Ovary (tissue), 9 donors: Measurements from ENCODE around the gene FLYWCH2. TPM values are rescaled to one million over a fixed set of nuclear protein-coding genes. Genes with fewer than 3 reads are reported as not detected.
"Not testable (repeated sequence)": the region's sequence is repeated elsewhere in the genome, so short reads cannot be mapped to it uniquely, and the experiment has no call there.

Experiments
- DNase-seq, 5 donors: peaks; one replicate each; pipeline ENCODE4 v3.0.0-alpha.2; 2019 to 2020
- H3K27ac ChIP-seq, 2 donors: fragments of 200-600 bp; one replicate each; pipeline versions ENCODE4 v1.5.1 to v1.8.0; 2019 to 2022
- H3K27me3 ChIP-seq: fragments of 200-600 bp; one replicate; pipeline ENCODE4 v1.8.0; 2022
- H3K36me3 ChIP-seq: fragments of 200-600 bp; sonication (generic); one replicate; pipeline ENCODE4 v1.5.1; 2019
- H3K4me1 ChIP-seq: one replicate; pipeline ENCODE4 v1.8.1; 2013; ENCODE audit warnings: mild to moderate bottlenecking, moderate library complexity; ENCODE audit not compliant: insufficient read depth
- H3K4me3 ChIP-seq: fragments of 200-600 bp; sonication (generic); one replicate; pipeline ENCODE4 v1.5.1; 2017
- H3K9me3 ChIP-seq, 2 donors: fragments of 200-600 bp in 1 of 2; sonication (generic) in 1 of 2; one replicate each; pipeline versions ENCODE4 v1.5.1 to v1.8.1; 2013 to 2019; ENCODE audit warnings: mild to moderate bottlenecking in 1 of 2, moderate library complexity in 1 of 2
- EP300 ChIP-seq: sonication (generic); formaldehyde crosslinking; IDR thresholded peaks from one replicate; pipeline ENCODE4 v1.6.1; 2017; ENCODE audit warnings: antibody characterized with exemption
- POLR2A ChIP-seq: fragments of 450-650 bp; IDR thresholded peaks from one replicate; pipeline ENCODE4 v1.6.1; 2017; ENCODE audit warnings: antibody characterized with exemption, mild to moderate bottlenecking, moderate library complexity
- WGBS, 3 donors: extraction: QIAGEN DNeasy Blood & Tissue Kit in 1 of 3; methylation state at CpG; one replicate each; pipeline versions ENCODE4 v1.1.5 to v1.1.7; 2013 to 2017; 5-methylcytosine and 5-hydroxymethylcytosine counted together
- intact Hi-C, 4 donors: fragments of 100-400 bp; cut with DNase I; formaldehyde crosslinking; loops; one replicate each; pipeline versions ENCODE4 v1.11.0 to v1.15.1; 2022 to 2023
- polyA plus RNA-seq, 2 donors: library from polyadenylated mRNA; stranded (reverse); fragments of 200-250 nt in 1 of 2; fragments of 350-450 nt in 1 of 2; fragmentation: Illumina TruSeq in 1 of 2; extraction: RNeasy Lipid Tissue Mini Kit (QIAGEN cat#74804) in 1 of 2; gene quantifications; one replicate each; pipeline ENCODE4 v1.2.3, GENCODE V29; 2013 to 2014
- total RNA-seq, 7 donors: library from RNA; depleted of rRNA in 2 of 7; stranded (reverse); fragments of >200 nt in 2 of 7; fragmentation: NEBNext Ultra II Directional in 3 of 7; extraction: Animal tissue kit (Norgen Biotek cat#: 25700) in 3 of 7; gene quantifications; one replicate each; pipeline versions ENCODE4 v1.1.0 to v1.2.4, GENCODE V29; 2016 to 2023
- TF ChIP-seq, protein P1 (sequence below), 3 donors: fragments of 450-650 bp in 2 of 3; fragments of 200-600 bp in 1 of 3; IDR thresholded peaks; one replicate each; pipeline versions ENCODE4 v1.5.1 to v1.8.0; 2016 to 2022; ENCODE audit warnings: antibody characterized with exemption in 3 of 3, mild to moderate bottlenecking in 1 of 3
- donor health status: DM: no; HTN: no; CAD: no; lungs with moderate emphysema.
- donor health status: DM: no; HTN: no; CAD: no.
- donor health status: Bipolar disorder and iron deficiency.
- donor health status: DM: yes; HTN: yes; CAD: no.
- donor health status: DM: no; HTN: no; CAD: no.
- donor health status: DM: yes; HTN: yes; CAD: no.

FLYWCH2 gene
- total and polyA plus RNA-seq, 9 donors: 3.0 to 50.9 (median 30.6) TPM

GRCh38 chr16:2942045-2942444 lies 59.0 kb downstream of the FLYWCH2 start:
- no peaks in the 10 kb centered on the region for H3K36me3 ChIP-seq
- intact Hi-C loops: no loop called here
- H3K4me3 ChIP-seq: no peak overlapping the region
- 81 to 85% (median 82%) methylated on average over 4 of the region's 4 CpGs for WGBS, 3 donors
- no peaks in the 10 kb centered on the region for H3K4me1 ChIP-seq
- DNase-seq: no peak
- no peak overlapping the region for H3K27ac ChIP-seq
- no peak for TF ChIP-seq EP300
- TF ChIP-seq POLR2A: no peak
- TF ChIP-seq, protein P1, sequence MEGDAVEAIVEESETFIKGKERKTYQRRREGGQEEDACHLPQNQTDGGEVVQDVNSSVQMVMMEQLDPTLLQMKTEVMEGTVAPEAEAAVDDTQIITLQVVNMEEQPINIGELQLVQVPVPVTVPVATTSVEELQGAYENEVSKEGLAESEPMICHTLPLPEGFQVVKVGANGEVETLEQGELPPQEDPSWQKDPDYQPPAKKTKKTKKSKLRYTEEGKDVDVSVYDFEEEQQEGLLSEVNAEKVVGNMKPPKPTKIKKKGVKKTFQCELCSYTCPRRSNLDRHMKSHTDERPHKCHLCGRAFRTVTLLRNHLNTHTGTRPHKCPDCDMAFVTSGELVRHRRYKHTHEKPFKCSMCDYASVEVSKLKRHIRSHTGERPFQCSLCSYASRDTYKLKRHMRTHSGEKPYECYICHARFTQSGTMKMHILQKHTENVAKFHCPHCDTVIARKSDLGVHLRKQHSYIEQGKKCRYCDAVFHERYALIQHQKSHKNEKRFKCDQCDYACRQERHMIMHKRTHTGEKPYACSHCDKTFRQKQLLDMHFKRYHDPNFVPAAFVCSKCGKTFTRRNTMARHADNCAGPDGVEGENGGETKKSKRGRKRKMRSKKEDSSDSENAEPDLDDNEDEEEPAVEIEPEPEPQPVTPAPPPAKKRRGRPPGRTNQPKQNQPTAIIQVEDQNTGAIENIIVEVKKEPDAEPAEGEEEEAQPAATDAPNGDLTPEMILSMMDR (IDR thresholded peaks at IDR 0.05): no peak
- no peaks in the 10 kb centered on the region for H3K9me3 ChIP-seq
- no peaks in the 10 kb centered on the region for H3K27me3 ChIP-seq

DNA sequence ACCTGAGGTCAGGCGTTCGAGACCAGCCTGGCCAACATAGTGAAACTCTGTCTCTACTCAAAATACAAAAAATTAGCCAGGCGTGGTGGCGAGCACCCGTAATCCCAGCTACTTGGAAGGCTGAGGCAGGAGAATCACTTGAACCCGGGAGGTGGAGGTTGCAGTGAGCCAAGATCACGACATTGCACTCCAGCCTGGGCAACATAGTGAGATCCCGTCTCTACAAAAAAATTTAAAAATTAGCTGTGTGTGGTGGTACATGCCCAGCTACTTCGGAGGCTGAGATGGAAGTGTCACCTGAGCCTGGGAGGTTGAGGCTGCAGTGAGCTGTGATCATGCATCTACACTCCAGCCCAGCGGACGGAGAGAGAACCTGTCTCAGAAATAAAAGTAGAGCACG lies 60.7 kb downstream of the FLYWCH2 start:
- WGBS, 3 donors: 68 to 88% (median 84%) methylated on average over 12 of the region's 12 CpGs
- intact Hi-C loops: not testable (repeated sequence)

GRCh38 chr16:2946649-2947048 lies 63.6 kb downstream of the FLYWCH2 start:
- Histone ChIP-seq H3K27ac (no peak overlapping the region), H3K4me1 (no peaks in the 10 kb centered on the region), H3K9me3 (no peaks in the 10 kb centered on the region), H3K4me3 (no peak overlapping the region), H3K27me3 (no peaks in the 10 kb centered on the region), H3K36me3 (no peaks in the 10 kb centered on the region)
- whole genome bisulfite sequencing, 3 donors: 95% methylated on average over 4 of the region's 4 CpGs
- no peak for DNase-seq
- TF ChIP-seq EP300 (no peak), POLR2A (no peak)
- TF ChIP-seq, protein P1 (IDR thresholded peaks at IDR 0.05): no peak
- intact Hi-C loops: no loop called here

More for the DNA sequence above, 60.7 kb downstream of the FLYWCH2 start:
- H3K36me3 ChIP-seq, H3K27ac ChIP-seq, H3K4me1 ChIP-seq, H3K27me3 ChIP-seq, H3K4me3 ChIP-seq, DNase-seq, H3K9me3 ChIP-seq: not testable (repeated sequence)

Other genes with a start within 250 kb of the FLYWCH2 start
- 10 to 100 TPM; 12.4 to 19.8 (median 14.3) TPM for gene KCTD5, start 200.7 kb upstream of the FLYWCH2 start, total RNA-seq
- gene KCTD5, start 200.7 kb upstream of the FLYWCH2 start, polyA plus RNA-seq: 10 to 100 TPM; 12.2 to 12.4 TPM
- 1 to 10 TPM in 3 of 7 donors, under 1 TPM in 4; 0.46 to 1.3 (median 0.92) TPM for gene PRSS27, start 163.0 kb upstream of the FLYWCH2 start, total RNA-seq
- 1 to 10 TPM in 1 of 2 donors, not detected in 1; 1.3 TPM for gene PRSS27, start 163.0 kb upstream of the FLYWCH2 start, polyA plus RNA-seq
- 100 to 1,000 TPM; 300 to 736 (median 470) TPM for gene SRRM2, start 130.6 kb upstream of the FLYWCH2 start, total RNA-seq
- 100 to 1,000 TPM; 524 to 602 TPM for gene SRRM2, start 130.6 kb upstream of the FLYWCH2 start, polyA plus RNA-seq
- gene ELOB, start 105.9 kb upstream of the FLYWCH2 start, total RNA-seq: 100 to 1,000 TPM; 136 to 498 (median 172) TPM
- 100 to 1,000 TPM in 1 of 2 donors, 1 to 10 TPM in 1; 8.9 to 385 TPM for gene ELOB, start 105.9 kb upstream of the FLYWCH2 start, polyA plus RNA-seq
- 10 to 100 TPM in 1 of 7 donors, 1 to 10 TPM in 1, under 1 TPM in 3, not detected in 2; 0.36 to 26.8 (median 0.82) TPM for gene PRSS33, start 95.7 kb upstream of the FLYWCH2 start, total RNA-seq
- gene PRSS33, start 95.7 kb upstream of the FLYWCH2 start, polyA plus RNA-seq: not detected
- under 1 TPM in 1 of 7 donors, not detected in 6; 0.20 TPM for gene PRSS41, start 84.7 kb upstream of the FLYWCH2 start, total RNA-seq
- gene PRSS41, start 84.7 kb upstream of the FLYWCH2 start, polyA plus RNA-seq: not detected
- gene PRSS21, start 66.0 kb upstream of the FLYWCH2 start, total RNA-seq: 1 to 10 TPM in 3 of 7 donors, under 1 TPM in 1, not detected in 3; 0.87 to 9.3 (median 2.4) TPM
- gene PRSS21, start 66.0 kb upstream of the FLYWCH2 start, polyA plus RNA-seq: under 1 TPM in 1 of 2 donors, not detected in 1; 0.53 TPM
- 1 to 10 TPM in 1 of 7 donors, under 1 TPM in 3, not detected in 3; 0.32 to 1.0 (median 0.45) TPM for gene ZG16B, start 52.9 kb upstream of the FLYWCH2 start, total RNA-seq
- 1 to 10 TPM in 1 of 2 donors, under 1 TPM in 1; 0.28 to 1.8 TPM for gene ZG16B, start 52.9 kb upstream of the FLYWCH2 start, polyA plus RNA-seq
- gene PRSS22, start 25.0 kb upstream of the FLYWCH2 start, total RNA-seq: 1 to 10 TPM in 4 of 7 donors, under 1 TPM in 1, not detected in 2; 0.60 to 7.2 (median 1.3) TPM
- under 1 TPM in 1 of 2 donors, not detected in 1; 0.10 TPM for gene PRSS22, start 25.0 kb upstream of the FLYWCH2 start, polyA plus RNA-seq
- 10 to 100 TPM; 31.4 to 66.9 (median 55.3) TPM for gene FLYWCH1, start 28.7 kb downstream of the FLYWCH2 start, total RNA-seq
- gene FLYWCH1, start 28.7 kb downstream of the FLYWCH2 start, polyA plus RNA-seq: 10 to 100 TPM in 1 of 2 donors, 1 to 10 TPM in 1; 2.2 to 37.2 TPM
- gene KREMEN2, start 81.1 kb downstream of the FLYWCH2 start, total RNA-seq: under 1 TPM in 4 of 7 donors, not detected in 3; 0.18 to 0.57 (median 0.23) TPM
- gene KREMEN2, start 81.1 kb downstream of the FLYWCH2 start, polyA plus RNA-seq: not detected
- 1 to 10 TPM in 4 of 7 donors, under 1 TPM in 3; 0.30 to 5.7 (median 2.4) TPM for gene PAQR4, start 86.1 kb downstream of the FLYWCH2 start, total RNA-seq
- 1 to 10 TPM; 1.4 to 1.5 TPM for gene PAQR4, start 86.1 kb downstream of the FLYWCH2 start, polyA plus RNA-seq
- gene PKMYT1, start 97.2 kb downstream of the FLYWCH2 start, total RNA-seq: 1 to 10 TPM in 3 of 7 donors, under 1 TPM in 2, not detected in 2; 0.23 to 2.6 (median 1.1) TPM
- gene PKMYT1, start 97.2 kb downstream of the FLYWCH2 start, polyA plus RNA-seq: under 1 TPM in 1 of 2 donors, not detected in 1; 0.52 TPM
- gene CLDN9, start 129.7 kb downstream of the FLYWCH2 start, total RNA-seq: under 1 TPM in 4 of 7 donors, not detected in 3; 0.11 to 0.24 (median 0.19) TPM
- gene CLDN9, start 129.7 kb downstream of the FLYWCH2 start, polyA plus RNA-seq: not detected
- gene CLDN6, start 135.0 kb downstream of the FLYWCH2 start, total RNA-seq: 1 to 10 TPM in 1 of 7 donors, not detected in 6; 1.8 TPM
- not detected for gene CLDN6, start 135.0 kb downstream of the FLYWCH2 start, polyA plus RNA-seq
- 10 to 100 TPM in 2 of 7 donors, 1 to 10 TPM in 5; 3.7 to 52.5 (median 8.6) TPM for gene TNFRSF12A, start 137.2 kb downstream of the FLYWCH2 start, total RNA-seq
- 1 to 10 TPM; 7.9 to 8.1 TPM for gene TNFRSF12A, start 137.2 kb downstream of the FLYWCH2 start, polyA plus RNA-seq
- 10 to 100 TPM; 15.9 to 73.1 (median 55.1) TPM for gene HCFC1R1, start 140.7 kb downstream of the FLYWCH2 start, total RNA-seq
- 10 to 100 TPM; 27.5 to 82.0 TPM for gene HCFC1R1, start 140.7 kb downstream of the FLYWCH2 start, polyA plus RNA-seq
- 10 to 100 TPM in 6 of 7 donors, 1 to 10 TPM in 1; 6.7 to 21.0 (median 15.6) TPM for gene THOC6, start 140.8 kb downstream of the FLYWCH2 start, total RNA-seq
- 10 to 100 TPM in 1 of 2 donors, 1 to 10 TPM in 1; 3.5 to 14.3 TPM for gene THOC6, start 140.8 kb downstream of the FLYWCH2 start, polyA plus RNA-seq
- gene BICDL2, start 153.7 kb downstream of the FLYWCH2 start, total RNA-seq: 10 to 100 TPM in 1 of 7 donors, 1 to 10 TPM in 2, under 1 TPM in 2, not detected in 2; 0.89 to 21.9 (median 1.7) TPM
- gene BICDL2, start 153.7 kb downstream of the FLYWCH2 start, polyA plus RNA-seq: under 1 TPM in 1 of 2 donors, not detected in 1; 0.02 TPM
- gene MMP25, start 163.3 kb downstream of the FLYWCH2 start, total RNA-seq: under 1 TPM in 6 of 7 donors, not detected in 1; 0.15 to 0.72 (median 0.61) TPM
- under 1 TPM; 0.17 to 0.59 TPM for gene MMP25, start 163.3 kb downstream of the FLYWCH2 start, polyA plus RNA-seq
- 10 to 100 TPM in 4 of 7 donors, 1 to 10 TPM in 3; 3.8 to 24.7 (median 10.6) TPM for gene IL32, start 182.4 kb downstream of the FLYWCH2 start, total RNA-seq
- gene IL32, start 182.4 kb downstream of the FLYWCH2 start, polyA plus RNA-seq: 10 to 100 TPM; 23.9 to 54.9 TPM
- gene ZSCAN10, start 216.1 kb downstream of the FLYWCH2 start, total RNA-seq: under 1 TPM in 2 of 7 donors, not detected in 5; 0.47 to 0.69 TPM
- under 1 TPM in 1 of 2 donors, not detected in 1; 0.06 TPM for gene ZSCAN10, start 216.1 kb downstream of the FLYWCH2 start, polyA plus RNA-seq
- gene ZNF205, start 229.4 kb downstream of the FLYWCH2 start, total RNA-seq: 10 to 100 TPM; 10.7 to 16.3 (median 15.6) TPM
- 10 to 100 TPM in 1 of 2 donors, 1 to 10 TPM in 1; 3.0 to 22.1 TPM for gene ZNF205, start 229.4 kb downstream of the FLYWCH2 start, polyA plus RNA-seq